ENCODE data around the gene NCOR2. TPM values are rescaled to one million over a fixed set of nuclear protein-coding genes. Genes with fewer than 3 reads are reported as not detected.

Gene NCOR2
- total RNA-seq, 1 donor from 2014 or later, result 60.3 TPM

DNA sequence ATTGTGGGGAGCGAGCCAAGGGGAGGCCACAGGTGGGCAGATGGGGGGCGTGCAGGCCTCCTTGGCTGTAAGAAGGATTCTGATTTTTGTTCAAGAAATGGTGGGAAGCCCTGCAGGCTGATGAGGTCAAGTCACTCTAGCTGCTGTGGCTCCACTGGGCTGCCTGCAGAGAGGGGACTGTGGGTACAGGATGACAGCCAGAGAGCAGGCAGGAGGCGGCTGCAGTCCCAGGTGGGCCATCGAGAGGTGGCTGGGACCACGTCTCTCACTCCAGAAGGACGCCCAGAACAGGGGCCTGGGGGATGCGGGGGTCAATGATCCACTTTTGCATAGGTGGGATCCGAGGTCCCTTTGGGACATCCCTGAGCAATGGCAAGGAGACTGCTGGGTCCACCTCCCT lies 9.1 kb downstream of the NCOR2 start:
- no peak for ATAC-seq

DNA sequence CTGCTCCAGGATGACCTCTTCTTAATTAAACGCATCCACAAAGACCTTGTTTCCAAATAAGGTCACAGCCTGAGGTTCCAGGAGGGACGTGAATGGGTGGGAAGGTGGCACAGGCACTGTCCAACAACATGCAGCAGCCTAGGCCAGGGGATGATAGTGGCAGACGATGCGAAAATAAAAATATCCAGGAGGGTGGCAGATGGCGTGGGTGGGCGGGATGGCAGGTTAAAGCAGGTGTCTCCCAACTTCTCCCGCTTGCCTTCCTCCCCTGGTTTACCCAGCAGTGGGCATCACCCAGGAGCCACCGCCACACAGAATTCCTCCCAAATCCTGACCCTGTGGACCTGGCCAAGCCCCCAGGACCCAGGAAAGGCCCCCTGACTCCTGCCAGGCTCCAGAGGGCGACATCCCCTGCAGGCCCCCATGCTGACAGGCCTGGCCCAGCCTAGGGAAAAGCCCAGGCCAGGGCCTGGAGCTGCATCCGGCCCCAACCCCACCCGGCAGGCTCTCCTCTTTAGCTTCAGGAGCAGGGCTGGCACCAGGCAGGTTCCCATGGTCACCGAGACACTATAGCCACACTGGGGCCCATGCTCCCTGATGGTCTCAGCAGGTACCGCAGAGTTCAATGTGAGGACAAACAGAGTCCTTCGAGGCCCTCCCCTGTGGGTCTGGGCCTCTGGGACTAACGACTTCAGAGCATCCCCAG lies 9.7 kb downstream of the NCOR2 start:
- ATAC-seq, result no peak

DNA sequence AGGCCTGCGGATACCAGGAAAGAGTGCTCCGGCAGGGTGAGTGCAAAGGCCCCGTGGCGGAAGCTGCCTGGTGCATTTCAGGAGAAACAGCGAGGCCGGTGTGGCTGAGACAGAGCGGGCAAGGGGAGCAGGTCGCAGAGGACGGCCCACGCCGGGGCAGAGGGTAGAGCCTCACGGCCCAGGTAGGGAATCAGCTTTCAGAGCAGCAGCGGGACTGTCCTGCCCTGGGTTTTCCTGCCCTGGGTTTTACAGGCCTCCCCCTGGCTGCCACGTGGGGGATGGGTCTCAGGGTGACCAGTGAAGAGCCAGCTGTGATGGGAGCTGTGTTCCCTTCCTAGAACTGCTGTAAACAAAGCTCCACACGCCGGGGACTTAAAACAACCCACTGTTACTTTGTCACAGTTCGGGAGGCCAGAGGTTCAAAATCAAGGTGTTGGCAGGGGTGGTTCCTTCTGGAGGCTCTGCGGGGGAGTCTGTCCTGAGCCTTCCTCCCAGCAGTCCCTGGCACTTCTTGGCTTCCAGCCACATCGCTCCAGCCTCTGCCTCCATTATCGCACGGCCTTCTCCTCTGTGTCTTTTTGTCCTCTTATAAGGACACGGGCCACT lies 10.4 kb downstream of the NCOR2 start:
- ATAC-seq, result no peak

DNA sequence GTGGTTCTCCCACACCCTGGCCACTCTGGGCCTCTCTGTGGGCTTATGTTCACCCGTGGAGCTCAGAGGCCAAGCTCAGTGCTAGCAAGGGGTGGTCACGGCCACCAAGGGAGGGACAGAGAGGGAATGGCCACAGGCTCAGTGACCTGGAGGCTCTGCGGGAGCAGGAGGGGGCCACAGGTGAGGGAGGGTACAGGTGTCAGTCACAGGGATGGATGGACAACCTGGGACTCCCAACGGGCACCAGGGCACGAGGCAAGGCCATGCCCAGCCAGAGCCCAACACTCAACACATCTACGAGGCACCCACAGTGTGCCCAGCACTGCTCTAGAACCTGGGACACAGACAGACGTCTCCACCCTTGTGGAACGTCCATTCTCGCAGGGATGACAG lies 11.3 kb downstream of the NCOR2 start:
- ATAC-seq, result no peak

DNA sequence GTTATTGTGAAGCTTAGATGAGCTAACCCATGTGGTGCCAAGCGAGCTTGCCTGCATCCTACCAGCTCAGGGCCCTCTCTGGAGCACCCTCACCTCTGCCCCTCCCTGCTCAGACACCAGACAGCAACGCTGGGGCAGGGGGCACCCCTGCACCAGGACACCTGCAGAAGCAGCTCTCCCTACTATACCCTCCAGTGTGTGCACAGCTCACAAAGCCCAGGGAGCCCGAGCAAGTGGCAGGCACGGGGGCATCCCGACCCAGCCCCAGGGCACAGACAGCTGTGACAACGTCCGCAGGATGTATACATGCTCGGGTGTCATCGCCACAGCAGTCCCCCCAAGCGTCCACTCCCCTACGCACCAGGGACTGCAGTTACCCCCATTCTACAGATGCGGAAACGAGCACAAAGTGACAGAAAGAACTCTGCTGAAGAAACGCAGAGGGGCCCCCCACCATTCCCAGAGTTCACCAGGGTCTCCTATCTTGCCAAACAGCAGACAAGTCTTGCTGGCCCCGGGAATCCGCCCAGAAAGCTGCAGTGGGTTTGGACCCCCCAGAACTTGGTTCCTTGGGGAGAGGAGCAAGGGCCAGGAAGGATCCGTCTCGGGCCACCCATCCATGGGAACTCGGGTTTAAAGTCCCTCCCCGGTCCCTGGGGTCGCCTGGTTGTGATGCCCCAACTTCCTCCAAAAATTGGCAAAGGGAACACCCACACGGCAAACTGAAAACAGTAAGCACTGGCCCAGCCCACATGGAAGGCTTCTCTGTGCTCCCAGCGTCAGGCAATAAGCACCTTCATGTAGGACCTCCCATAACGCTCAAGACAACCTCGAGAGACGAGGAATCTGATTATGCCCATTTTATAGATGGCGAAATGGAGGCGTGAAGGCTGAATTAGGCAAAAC lies 12.0 kb downstream of the NCOR2 start:
- ATAC-seq, result no peak

DNA sequence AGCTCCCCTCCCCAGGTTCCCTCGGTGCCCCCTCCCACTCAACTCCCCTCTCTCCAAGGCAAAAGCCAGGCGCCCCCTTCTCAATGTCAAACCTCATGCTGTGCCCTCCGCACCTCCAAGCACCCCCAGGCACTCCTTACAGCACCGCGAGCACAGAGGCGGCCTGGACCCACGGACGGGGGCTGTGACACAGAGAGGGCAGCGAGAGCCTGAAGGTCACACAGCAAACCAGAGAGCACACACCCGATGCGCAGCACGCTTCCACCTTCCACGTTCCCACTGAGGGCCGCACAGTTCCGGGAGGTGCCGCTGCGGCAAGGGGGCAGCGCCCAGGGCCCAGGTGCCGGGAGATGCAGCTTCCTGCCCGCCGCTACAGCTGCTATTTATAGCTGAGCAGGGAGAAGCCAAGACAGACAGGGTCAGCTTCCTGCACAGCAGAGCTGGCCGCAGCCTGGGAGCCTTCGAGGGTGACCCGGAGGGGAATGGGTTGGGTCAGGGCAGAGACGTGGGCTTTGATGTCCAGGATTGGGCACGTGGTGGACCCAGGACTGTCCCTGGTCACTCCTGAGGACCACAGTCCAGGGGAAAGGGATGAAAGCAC lies 12.9 kb downstream of the NCOR2 start:
- no peak for ATAC-seq

DNA sequence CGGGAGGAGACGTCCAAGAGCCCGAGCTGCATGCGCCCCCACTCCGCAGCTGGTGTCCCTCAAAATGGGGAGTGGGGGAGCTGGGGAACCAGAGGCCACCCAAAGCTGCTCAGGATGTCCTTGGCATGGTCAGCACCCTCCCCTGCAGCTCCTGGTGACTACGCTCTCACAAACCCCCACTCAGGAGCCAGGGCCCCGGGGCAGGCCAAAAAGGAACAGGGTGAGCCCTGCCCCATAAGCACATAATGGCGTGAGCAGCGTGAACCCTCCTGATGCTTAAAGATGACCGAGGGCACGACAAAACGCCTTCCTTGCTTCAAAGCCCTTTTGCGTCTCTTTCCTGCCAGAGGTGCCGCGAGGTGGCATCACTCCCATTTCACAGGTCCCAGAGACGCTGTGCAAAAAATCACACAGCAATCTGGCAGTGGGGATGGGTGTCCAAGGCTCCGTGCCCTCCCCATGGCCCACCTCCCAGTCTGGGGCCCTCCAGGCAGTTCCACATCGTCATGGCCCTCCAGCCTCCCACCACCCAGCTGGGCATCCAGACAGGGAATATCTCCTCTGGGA lies 13.5 kb downstream of the NCOR2 start:
- ATAC-seq, result no peak

DNA sequence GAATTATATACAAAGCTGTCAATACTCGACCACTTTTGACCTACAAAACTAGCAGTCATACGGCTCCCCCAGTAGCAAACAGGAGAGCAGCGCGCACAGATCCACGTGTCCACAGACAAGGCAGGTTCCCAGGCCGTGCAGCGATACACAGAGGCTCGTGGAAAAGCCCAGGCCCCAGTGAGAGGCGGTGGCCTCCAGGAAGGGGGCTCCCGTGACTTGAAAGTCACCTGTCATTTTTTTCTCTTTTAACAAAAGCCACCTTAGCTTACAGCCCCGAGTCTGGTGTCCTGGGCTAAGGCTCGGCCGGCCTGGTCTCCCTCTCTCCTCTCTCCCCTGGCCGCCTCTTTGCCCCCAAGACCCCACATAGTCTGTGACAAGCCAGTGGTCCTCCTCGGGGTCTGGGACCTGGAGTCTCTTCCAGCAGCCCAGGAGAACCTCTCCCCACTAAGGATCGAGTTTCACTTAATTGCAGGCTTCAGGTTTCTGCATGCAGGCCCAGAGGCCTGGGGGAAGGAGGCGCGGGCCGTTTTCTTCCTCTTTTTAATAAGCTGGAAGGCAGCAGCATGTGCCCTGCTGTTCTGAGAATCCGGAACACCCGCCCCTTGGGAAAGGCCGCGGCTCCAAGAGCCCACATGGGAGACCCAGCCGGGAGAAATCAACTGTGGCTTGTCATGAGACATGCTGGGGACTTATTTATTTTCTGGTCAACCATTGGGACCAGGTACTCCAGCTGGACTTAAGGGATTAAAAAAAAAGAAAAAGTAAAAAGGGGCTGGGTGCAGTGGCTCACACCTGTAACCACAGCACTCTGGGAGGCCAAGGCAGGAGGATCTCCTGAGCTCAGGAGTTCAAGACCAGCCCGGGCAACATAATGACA lies 15.9 kb downstream of the NCOR2 start:
- no peak for ATAC-seq

DNA sequence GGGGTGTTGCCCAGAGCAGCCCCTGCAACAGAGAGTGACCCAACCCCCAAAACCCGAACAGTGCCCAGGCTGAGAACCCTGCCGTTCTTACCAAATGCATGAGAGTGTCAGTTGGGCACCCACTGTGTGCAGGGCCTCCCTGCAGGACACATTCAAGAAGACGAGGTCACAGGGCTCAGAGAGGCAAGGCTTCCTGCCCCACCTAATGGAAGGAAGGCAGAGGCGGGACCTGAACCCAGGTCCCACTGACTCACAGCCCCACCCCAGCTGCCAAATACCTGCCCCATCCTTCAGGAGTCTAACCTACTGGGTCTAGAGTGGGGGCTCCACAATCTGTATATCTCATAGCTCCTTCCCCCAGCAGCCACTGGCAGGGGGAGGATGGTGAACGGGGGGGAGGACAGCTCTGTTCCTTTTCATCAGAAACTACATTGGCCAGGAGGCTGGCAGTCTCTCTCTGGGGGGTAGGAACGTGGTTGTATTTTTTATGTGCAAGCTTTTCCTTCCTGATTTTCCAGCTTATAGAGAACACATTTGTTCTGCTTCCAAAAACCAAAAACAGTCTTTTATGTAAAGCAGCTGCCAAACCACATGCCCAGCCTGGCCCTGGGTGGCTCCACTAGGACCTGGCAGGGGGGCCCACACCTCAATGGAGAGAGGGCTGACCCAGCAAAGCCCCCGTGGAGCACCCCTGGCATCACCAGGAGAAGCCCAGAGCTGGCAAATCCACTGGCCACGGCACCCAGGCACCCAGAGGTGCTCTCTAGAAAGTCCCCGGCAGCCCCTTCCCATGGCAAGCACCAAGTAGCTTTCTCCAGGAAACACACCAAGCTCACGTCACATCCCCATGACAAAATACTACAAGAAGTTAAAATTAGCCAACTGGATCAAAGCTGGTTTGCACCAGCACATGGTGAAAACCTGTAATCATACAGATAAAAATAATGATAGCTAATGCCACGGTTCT lies 17.0 kb downstream of the NCOR2 start:
- ATAC-seq, result peak; percentile 57

DNA sequence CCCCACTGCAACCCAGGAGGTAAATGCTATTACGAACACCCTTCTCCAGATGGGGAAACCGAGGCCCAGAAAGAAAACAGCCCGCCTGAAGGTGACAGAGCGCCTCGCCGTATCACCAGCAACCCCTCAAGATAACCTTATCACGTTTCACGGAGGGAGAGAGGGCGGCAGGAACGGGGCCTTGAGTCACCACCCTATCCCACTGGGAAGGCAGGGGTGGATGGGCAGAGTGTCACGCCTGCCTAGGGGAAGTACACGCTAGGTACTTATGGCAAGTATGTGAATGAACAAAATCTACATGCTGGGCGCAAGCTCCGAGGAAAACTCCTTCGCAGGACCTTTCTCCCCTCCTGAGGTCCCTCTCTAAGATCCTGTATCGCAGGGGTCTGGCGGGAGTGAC lies 17.8 kb downstream of the NCOR2 start:
- ATAC-seq, result no peak

DNA sequence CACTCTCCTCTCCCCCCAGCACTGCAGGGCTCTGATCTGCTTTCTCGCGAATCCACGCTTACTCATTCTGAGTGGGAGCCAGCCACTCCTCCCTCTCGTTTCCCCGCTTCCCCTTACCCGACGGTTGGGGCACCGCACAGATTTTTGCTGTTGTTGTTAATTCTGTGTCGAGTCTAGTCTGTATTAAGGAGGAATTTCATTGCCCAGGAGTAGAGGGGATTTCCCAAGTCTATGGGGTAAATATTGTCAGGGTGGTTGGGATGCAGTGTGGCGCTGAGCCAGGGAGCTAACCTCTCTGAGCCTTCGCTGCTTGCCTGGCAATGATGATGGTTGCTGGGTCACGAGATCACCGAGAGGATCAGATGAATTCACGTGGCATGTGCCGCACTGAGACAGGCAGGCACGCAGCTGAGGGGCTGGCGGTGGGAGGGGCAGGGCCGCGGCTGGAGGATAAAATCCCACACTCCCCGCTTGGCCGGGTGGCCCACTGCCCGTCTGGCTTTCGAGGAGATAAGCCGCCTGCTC lies 18.5 kb downstream of the NCOR2 start:
- ATAC-seq, result no peak

DNA sequence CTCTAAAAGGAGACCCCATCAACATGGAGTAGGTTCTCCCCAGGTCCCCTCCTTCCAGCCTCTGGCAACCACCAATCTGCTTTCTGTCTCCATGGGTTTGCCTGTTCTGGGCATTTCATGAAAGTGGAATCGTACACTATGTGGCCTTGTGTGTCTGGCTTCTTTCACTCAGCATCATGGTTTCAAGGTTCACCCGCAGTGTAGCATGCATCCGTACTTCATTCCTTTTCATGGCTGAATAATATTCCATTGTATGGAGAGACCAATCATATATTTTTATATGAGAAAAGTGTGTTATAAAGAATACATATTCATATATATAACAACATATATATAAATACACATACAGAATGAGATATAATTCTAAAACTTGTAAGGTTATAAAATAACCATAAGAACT lies 19.8 kb downstream of the NCOR2 start:
- ATAC-seq, result no peak

DNA sequence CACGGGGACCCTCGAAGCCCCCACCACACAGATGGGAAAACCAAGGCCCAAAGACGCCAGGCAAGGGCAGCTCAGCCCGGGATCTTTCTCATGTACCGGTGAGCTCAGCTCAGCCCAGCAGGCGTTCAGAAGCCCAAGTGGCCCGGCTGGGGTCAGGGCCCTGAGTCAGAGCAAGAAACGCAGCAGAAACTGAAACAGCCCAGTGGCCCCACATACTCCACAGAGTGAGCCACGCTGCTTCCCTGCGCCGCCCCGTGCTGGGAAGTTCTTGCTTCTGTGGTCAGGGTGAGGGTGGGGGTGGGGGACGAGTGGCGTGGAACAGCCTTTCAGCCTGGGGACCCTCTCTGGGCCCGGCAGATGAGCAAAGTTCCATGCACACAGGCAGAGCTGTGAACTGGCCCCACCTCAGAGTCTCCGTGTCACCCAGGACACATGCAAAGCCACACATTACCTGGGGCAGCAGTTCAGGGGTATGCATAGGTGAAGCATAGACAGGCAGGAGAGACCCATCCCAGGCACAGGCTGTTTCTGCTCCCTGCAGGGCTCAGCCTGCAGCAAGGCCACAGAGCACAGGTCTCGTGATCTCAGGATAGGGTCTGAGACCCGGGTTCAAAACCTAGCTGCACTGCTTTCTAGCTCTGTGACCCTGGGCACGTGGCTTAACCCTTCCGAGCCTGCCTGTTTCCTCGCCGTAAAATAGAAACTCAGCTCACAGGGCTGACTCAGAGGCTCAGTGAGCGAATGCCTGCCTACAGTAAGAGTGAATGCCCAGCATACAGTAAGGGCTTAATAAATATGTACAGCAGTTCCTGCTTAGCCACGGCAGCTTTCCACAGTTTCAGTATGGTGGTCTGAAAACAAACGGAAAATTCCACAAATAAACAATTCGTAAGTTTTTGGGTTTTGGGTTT lies 21.6 kb downstream of the NCOR2 start:
- peak; percentile 18 for ATAC-seq

DNA sequence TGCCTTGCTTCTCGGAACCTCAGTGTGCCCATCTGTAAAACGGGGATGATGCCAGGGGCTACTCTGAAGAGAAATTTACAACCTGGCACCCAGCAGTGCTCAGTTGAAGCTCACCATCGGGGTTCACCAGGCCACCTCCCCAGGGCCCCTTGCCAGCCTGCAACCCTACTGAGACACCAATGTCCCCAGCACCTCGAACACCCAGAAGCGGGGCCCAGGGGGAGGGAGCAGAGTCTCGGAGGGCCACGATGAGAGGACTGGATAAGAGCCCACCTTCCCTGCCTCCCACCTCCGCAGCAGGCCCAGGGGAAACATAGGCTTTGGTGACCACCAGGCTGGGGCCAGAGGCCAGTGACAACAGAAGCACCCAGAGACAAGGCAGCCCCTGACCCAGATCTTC lies 22.4 kb downstream of the NCOR2 start:
- no peak for ATAC-seq

DNA sequence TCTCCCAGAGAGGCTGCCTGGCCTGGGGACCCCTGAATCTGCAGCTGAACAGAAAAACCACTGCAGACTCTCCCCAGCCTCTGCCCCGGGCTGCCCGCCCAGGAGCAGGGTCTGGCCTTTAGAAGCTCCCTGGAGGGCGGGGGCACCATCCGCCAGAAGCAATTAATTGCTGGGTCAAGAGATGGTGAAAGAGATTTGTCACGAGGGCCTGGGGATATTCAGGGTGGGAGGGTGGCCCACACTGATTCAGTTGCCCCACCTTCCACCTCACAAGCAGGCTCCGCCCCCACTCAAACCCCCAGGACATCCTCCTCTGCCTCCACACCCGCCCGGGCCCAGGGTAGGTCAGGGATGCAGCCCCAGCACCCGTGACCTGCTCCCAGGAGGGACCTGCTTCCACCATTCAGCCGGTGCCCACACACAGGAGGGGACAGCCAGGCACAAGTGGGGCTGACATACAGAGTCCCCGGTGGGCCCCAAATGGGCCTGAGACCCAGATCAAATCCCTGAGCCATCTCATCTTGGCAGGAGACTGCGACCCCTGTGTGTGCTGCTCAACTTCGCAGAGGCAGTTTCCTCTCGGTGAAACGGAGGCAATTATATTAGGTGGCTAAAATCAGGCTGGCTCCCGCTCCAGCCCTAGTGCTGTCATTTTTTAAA lies 23.0 kb downstream of the NCOR2 start:
- ATAC-seq, result no peak

DNA sequence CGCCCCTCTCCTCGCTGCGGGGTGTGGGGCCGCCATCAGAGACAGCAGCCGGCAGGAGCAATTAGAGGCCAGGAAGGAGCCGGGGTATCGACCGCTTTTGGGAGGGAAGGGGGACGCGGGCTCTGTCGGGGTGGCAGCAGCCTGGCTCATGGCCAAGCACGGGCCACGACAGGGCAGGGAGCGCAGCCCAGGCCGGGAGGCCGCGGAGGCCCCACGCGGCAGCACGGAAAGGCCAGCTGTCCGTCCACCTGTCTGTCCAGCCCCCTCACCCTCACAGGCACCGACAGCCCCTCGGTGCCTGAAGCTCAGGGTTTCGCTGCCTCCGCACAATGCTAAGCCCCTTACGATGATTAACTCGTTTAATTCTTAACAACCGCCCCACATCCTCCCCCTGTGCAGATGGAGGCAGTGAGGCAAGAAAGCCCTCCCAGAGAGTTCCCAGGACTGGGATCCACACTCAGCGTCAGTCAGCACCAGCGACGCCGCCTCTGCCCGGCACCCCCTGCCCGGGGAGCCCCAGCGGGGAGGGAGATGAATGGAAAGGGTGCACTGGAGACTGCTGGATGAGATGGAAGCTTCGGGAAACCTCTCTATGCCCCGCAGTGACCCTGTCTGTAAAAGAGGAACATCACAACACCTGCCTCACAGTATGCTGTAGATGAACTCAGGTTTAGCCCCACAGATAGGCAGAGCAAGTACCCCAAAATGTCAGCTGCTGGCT lies 23.7 kb downstream of the NCOR2 start:
- ATAC-seq, result no peak

DNA sequence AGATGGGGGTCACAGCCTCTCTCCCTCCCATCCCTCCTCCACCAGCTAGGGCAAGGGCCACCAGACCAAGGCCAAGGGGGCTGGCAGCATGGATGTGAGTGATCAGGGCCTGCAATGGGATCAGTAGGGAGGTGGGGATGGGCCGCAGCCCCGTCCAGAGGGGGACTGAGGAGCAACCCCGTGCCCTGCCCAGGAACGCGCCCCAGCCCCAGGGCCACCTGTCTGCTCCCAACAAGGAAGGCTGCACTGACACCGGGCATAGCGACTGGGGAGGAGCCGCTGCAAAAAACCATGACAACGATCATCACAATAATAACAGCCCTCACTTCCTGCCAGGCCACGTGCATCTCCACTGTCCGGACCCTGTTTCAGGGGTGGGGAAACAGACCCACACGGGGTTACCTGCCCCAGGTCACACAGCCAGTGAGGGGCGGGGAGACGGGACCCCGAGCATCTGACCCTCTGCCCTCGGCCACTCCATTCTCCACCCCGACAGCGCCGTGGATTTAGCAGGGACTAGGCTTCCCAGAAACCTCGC lies 24.3 kb downstream of the NCOR2 start:
- ATAC-seq, result no peak
